ENCODE measurements around the gene COMMD4.
A peak's percentile ranks its signal among the peaks of the same experiment; 100 is the strongest.
"Not testable (repeated sequence)": the region's sequence is repeated elsewhere in the genome, so short reads cannot be mapped to it uniquely, and the experiment has no call there.

Gene COMMD4

DNA sequence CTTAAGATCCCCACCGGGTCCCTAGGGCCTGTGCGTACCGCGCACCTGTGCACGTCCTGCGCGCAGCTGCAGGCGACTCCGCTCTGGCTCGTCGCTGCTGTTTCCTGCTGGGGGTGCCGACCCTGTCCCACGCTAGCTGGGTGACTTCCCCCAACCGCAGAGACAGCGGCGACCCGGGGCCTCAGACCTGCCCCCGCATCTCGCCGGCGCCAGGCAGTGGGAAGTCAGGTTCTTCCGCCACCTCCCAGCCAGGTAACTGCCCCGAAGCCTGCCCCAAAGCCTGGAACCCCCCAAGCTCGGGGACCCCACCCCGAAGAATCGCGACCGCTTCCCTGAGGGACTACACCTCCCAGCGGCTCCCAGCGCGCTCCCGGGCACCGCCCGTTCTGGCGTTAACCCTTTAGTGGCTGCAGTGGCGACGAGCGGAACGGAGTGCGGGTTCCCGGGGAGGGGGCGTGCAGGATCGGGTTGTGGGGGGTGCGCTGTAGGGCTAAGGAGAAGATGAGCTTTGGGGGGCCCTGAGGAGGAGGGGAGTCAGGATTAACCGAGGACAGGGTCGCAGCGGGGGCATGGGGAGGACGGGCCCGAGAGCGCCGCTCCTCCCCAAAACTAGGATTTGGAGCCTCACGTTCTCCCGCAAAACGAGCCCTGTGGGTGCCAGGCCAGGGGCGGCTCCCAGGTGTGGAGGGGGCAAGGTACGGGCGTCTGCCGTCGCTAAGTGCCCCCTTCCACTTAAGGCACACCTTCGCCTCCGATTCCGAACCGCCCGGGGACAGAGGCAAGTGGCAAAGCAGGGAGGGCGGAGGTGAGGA lies 11.6 kb downstream of the COMMD4 start:
- peak overlapping the region; percentile 27 for H3K27ac Mint-ChIP-seq
- peak overlapping the region; percentile 75 for H3K4me3 Mint-ChIP-seq
- no peaks in the 10 kb centered on the region for H3K9me3 Mint-ChIP-seq
- peaks cover 8% of the 10 kb centered on the region for H3K27me3 Mint-ChIP-seq
- DNase-seq = peak; percentile 73
- peaks cover 38% of the 10 kb centered on the region for H3K4me1 Mint-ChIP-seq (ENCODE audit: low read depth)
- H3K36me3 Mint-ChIP-seq (ENCODE audit: low read depth) = peaks cover 14% of the 10 kb centered on the region

DNA sequence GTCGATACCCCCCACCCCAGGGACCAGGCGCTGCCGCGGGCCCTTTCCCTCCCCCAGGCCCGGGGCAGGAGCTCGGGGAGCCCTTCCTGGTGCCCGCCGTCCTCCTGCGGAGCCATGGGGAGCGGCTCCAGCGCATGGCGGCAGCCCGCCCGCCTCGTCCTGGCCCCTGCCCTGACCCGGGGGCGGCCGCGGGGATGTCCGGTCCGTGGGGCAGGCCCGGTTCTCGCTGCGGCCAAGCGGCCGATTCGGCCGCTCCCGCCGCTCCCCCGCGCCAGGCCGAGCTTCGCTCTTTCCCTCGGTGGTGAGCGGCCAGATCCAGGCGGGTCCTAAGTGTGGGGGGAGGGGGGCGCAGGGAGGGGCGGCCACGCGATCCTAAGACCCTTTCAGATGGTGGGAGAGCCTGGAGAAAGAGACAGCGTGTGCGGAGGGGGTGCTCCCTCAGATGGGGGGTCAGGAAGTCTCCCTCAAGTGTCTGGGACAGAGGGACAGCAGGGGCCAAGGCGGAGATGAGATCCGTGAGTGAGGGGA lies 12.2 kb downstream of the COMMD4 start:
- Mint-ChIP-seq H3K27me3 (peaks cover 8% of the 10 kb centered on the region), H3K36me3 (ENCODE audit: low read depth) (peaks cover 15% of the 10 kb centered on the region), H3K9me3 (no peaks in the 10 kb centered on the region), H3K27ac (peak overlapping the region; percentile 63), H3K4me3 (peak overlapping the region; percentile 75), H3K4me1 (ENCODE audit: low read depth) (peaks cover 38% of the 10 kb centered on the region)
- DNase-seq = peak; percentile 64

DNA sequence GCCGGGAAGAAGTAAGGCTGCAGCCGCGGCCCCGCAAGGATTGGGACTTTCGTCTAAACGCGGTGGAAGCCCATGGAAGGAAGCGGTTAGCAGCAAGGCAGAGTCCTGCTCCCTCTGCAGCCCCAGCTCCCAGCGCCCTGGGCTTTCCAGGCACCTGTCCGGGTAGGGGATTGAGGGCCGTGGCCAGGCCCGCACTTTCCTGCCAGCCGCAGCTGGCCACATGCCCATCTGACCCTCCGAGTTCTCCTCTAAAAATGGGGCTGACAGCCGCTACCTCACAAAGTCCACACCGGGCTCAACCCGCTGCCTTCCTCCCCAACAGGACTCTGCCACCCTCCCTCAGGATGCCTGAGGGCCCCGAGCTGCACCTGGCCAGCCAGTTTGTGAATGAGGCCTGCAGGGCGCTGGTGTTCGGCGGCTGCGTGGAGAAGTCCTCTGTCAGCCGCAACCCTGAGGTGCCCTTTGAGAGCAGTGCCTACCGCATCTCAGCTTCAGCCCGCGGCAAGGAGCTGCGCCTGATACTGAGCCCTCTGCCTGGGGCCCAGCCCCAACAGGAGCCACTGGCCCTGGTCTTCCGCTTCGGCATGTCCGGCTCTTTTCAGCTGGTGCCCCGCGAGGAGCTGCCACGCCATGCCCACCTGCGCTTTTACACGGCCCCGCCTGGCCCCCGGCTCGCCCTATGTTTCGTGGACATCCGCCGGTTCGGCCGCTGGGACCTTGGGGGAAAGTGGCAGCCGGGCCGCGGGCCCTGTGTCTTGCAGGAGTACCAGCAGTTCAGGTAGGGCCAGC lies 12.9 kb downstream of the COMMD4 start:
- Mint-ChIP-seq H3K36me3 (ENCODE audit: low read depth) (peaks cover 17% of the 10 kb centered on the region), H3K9me3 (no peaks in the 10 kb centered on the region), H3K27me3 (peaks cover 8% of the 10 kb centered on the region), H3K4me3 (peak overlapping the region; percentile 55), H3K27ac (peak overlapping the region; percentile 63), H3K4me1 (ENCODE audit: low read depth) (peaks cover 38% of the 10 kb centered on the region)
- peak; percentile 46 for DNase-seq

DNA sequence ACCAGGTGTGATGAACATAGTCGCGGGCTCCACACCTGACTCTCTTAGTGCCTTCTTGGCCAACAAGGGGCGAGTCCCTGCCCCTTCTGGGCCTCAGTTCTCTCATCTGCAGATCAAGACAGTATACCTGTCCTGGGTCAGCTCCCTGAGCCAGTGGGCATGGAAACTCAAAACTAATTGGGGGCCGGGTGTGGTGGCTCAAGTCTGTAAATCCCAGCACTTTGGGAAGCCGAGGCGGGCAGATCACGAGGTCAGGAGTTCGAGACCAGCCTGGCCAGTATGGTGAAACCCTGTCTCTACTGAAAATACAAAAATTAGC lies 13.4 kb downstream of the COMMD4 start:
- H3K4me3 Mint-ChIP-seq, DNase-seq, H3K9me3 Mint-ChIP-seq, H3K27ac Mint-ChIP-seq, H3K27me3 Mint-ChIP-seq: not testable (repeated sequence)
- Mint-ChIP-seq H3K36me3 (ENCODE audit: low read depth) (peaks cover 17% of the 10 kb centered on the region), H3K4me1 (ENCODE audit: low read depth) (peaks cover 38% of the 10 kb centered on the region)

DNA sequence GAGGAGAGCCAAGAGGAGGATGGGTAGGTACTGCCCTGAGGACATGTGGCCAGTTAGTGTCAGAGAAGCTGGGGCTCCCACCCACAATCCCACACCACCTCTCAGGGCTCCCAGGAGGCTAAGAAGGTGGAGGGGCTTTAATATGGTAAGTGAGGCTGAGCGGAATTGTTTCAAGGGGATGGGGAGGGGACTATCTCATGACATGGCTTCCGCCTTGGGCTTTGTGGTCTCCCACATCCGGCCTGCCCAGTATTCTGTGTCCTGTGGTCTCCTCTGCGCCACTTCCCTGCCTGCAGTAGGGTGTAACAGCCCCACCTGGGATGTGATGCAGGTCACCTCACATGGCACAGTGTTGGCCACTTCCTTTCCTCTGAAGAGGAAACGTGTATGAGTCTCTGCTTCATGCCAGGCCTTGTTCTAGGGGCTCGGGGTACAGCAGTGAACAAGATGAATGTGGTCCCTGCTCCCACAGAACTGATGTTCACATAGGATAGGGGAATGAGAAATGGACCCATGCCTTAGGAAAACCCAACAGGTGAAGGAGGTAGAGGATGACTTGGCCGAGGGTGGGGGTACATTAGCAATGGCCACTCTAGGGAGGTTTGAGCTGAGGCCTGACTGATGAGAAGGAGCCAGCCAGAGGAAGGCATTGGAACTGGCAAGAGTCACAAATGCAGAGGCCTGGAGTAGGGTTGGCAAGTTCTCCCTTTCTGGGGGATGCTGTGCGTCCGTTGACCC lies 14.2 kb downstream of the COMMD4 start:
- no peaks in the 10 kb centered on the region for H3K9me3 Mint-ChIP-seq
- DNase-seq = peak; percentile 76
- peak overlapping the region; percentile 89 for H3K27ac Mint-ChIP-seq
- H3K27me3 Mint-ChIP-seq = peaks cover 8% of the 10 kb centered on the region
- peaks cover 23% of the 10 kb centered on the region for H3K36me3 Mint-ChIP-seq (ENCODE audit: low read depth)
- peaks cover 38% of the 10 kb centered on the region for H3K4me1 Mint-ChIP-seq (ENCODE audit: low read depth)
- peak overlapping the region; percentile 50 for H3K4me3 Mint-ChIP-seq

DNA sequence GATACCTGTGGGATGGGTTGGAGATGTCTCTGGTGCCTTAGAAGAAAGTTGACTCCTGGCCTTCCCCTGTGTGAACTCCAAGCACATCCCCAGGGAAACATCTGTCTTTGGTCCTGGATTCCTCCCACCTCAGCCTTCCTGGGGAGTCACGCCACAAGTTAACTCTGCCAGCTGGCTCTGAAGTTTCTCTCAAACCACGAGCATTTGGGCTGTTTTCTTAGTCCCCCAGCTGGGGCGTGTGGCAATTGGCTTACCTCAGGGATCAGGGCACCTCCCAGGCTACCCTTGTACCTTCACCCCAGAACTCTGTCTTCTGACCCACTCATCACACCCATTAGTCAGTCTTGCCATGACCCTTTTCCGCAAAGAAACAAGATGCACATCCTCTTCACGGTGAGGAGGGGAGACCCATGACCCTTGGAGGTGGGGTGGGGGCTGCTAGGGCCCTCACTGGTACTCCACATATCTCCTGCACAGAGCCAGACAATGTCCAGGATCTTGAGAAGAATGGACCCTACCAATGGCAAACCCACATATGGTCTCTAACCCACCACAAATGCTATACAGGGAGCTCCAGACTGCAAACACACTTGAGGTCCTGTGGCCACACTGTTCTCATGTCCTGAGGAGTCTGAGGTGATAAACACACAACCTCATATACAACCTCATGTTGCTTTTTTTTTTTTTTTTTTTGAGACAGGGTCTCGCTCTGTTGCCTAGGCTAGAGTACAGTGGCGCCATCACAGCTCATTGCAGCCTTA lies 14.9 kb downstream of the COMMD4 start:
- no peaks in the 10 kb centered on the region for H3K9me3 Mint-ChIP-seq
- peaks cover 28% of the 10 kb centered on the region for H3K36me3 Mint-ChIP-seq (ENCODE audit: low read depth)
- peak overlapping the region; percentile 89 for H3K27ac Mint-ChIP-seq
- H3K27me3 Mint-ChIP-seq = peaks cover 8% of the 10 kb centered on the region
- no peak overlapping the region for H3K4me3 Mint-ChIP-seq
- peaks cover 38% of the 10 kb centered on the region for H3K4me1 Mint-ChIP-seq (ENCODE audit: low read depth)
- DNase-seq = no peak

DNA sequence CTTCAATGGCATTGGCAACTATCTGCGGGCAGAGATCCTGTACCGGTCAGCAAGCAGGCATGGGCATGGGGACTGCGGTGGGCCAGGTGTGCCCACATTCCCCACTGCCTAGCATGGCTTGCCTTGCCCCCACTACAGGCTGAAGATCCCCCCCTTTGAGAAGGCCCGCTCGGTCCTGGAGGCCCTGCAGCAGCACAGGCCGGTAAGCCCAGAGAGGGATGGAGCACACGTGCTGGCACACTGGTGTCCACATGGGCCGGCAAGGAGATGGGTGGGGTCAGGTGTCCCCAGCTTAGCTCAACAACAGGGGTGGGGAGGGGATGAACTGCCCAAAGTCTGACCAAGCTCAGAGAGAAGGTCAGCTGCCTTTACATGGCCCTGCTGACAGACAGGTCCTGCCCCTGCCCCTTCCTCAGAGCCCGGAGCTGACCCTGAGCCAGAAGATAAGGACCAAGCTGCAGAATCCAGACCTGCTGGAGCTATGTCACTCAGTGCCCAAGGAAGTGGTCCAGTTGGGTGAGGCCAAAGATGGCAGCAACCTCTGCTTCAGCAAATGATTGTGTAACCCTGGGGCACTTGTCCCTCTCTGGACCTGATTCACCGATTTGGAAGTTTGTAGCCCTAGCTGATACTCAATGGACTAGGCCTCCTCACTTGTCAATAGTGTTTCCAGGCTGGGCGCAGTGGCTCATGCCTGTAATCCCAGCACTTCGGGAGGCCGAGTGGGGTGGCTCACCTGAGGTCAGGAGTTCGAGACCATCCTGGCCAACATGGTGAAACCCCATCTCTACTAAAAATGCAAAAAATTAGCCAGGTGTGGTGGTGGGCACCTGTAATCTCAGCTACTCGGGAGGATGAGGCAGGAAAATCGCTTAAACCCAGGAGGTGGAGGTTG lies 16.6 kb downstream of the COMMD4 start:
- H3K36me3 Mint-ChIP-seq (ENCODE audit: low read depth) = peaks cover 43% of the 10 kb centered on the region
- no peak for DNase-seq
- H3K27ac Mint-ChIP-seq = no peak overlapping the region
- H3K4me1 Mint-ChIP-seq (ENCODE audit: low read depth) = peaks cover 28% of the 10 kb centered on the region
- no peaks in the 10 kb centered on the region for H3K9me3 Mint-ChIP-seq
- H3K4me3 Mint-ChIP-seq = no peak overlapping the region
- peaks cover 1% of the 10 kb centered on the region for H3K27me3 Mint-ChIP-seq

DNA sequence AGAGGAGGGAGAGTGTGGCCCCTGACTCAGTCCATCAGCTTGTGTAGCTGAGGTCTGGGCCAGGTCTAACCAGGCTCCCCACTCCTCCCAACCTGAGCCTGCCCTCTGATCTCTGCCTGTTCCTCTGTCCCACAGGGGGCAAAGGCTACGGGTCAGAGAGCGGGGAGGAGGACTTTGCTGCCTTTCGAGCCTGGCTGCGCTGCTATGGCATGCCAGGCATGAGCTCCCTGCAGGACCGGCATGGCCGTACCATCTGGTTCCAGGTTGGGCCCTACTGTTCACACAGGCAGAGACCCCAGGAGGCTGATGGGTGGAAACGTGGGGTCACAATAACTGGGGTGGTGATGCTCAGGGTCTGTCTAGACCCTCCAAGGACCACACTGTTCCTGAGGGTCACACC lies 17.7 kb downstream of the COMMD4 start:
- no peak for DNase-seq
- Mint-ChIP-seq H3K4me1 (ENCODE audit: low read depth) (peaks cover 23% of the 10 kb centered on the region), H3K4me3 (no peak overlapping the region), H3K36me3 (ENCODE audit: low read depth) (peaks cover 54% of the 10 kb centered on the region), H3K27ac (no peak overlapping the region), H3K27me3 (no peaks in the 10 kb centered on the region), H3K9me3 (no peaks in the 10 kb centered on the region)

DNA sequence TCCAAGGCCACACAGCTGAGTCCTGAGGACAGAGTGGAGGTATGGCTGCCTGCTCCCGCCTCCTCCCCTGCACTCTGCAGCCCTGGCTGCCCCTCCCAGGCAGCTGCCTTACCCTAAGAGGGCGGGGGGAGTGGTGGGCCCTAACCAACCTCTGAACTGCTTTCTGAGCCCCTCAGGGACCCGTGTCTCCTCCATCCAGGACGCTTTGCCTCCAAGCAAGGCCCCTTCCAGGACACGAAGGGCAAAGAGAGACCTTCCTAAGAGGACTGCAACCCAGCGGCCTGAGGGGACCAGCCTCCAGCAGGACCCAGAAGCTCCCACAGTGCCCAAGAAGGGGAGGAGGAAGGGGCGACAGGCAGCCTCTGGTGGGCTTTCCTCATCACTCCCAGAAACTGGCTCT lies 18.6 kb downstream of the COMMD4 start:
- no peaks in the 10 kb centered on the region for H3K27me3 Mint-ChIP-seq
- peak; percentile 34 for DNase-seq
- H3K4me1 Mint-ChIP-seq (ENCODE audit: low read depth) = peaks cover 15% of the 10 kb centered on the region
- H3K9me3 Mint-ChIP-seq = no peaks in the 10 kb centered on the region
- H3K27ac Mint-ChIP-seq = no peak overlapping the region
- H3K4me3 Mint-ChIP-seq = no peak overlapping the region
- H3K36me3 Mint-ChIP-seq (ENCODE audit: low read depth) = peaks cover 59% of the 10 kb centered on the region

DNA sequence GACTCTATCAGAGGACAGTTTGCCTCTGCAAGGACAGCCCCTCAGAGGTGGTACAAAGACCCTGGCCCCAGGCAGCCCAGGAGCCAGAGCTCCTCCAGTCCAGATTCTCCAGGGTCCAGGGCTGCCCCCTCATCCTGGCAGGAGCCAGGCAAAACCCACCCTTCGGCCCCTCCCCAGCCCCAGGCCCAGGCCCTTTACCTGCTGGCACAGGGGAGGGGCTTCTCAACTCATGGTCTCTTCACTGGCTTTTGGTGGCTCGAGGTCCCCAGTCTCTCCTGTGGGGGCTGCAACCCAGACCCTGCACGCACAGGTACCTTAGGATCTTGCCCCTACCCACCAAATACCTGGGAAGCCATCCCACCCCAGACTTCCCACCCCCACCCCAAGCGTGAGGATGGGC lies 19.5 kb downstream of the COMMD4 start:
- H3K36me3 Mint-ChIP-seq (ENCODE audit: low read depth) = peaks cover 60% of the 10 kb centered on the region
- peak overlapping the region; percentile 37 for H3K27ac Mint-ChIP-seq
- H3K9me3 Mint-ChIP-seq = no peaks in the 10 kb centered on the region

DNA sequence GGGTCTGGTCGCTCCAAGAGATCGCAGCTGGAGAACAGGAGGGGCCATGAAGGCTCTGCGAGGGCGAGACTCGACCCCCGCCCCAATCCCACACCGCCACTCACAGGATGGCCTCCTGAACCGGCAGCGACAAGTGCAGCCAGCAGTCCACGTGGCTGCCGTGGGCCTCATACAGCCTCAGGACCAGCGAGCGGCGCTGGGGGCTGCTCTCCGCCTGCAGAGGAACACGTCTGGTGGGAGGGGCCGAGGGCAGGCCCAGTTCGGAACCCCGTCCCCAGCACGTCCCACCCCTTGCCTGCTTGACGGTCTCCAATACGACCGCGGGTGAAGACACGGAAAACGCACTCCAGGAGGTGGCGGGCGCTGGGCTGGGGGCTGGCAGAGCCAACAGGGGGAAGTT lies 20.1 kb downstream of the COMMD4 start:
- H3K27me3 Mint-ChIP-seq = no peaks in the 10 kb centered on the region
- peaks cover 66% of the 10 kb centered on the region for H3K36me3 Mint-ChIP-seq (ENCODE audit: low read depth)
- no peaks in the 10 kb centered on the region for H3K9me3 Mint-ChIP-seq
- H3K4me3 Mint-ChIP-seq = no peak overlapping the region
- H3K4me1 Mint-ChIP-seq (ENCODE audit: low read depth) = no peaks in the 10 kb centered on the region
- no peak overlapping the region for H3K27ac Mint-ChIP-seq
- DNase-seq = no peak

More for the DNA sequence above, 19.5 kb downstream of the COMMD4 start:
- DNase-seq = no peak
- Mint-ChIP-seq H3K27me3 (no peaks in the 10 kb centered on the region), H3K4me3 (no peak overlapping the region), H3K4me1 (ENCODE audit: low read depth) (peaks cover 6% of the 10 kb centered on the region)

DNA sequence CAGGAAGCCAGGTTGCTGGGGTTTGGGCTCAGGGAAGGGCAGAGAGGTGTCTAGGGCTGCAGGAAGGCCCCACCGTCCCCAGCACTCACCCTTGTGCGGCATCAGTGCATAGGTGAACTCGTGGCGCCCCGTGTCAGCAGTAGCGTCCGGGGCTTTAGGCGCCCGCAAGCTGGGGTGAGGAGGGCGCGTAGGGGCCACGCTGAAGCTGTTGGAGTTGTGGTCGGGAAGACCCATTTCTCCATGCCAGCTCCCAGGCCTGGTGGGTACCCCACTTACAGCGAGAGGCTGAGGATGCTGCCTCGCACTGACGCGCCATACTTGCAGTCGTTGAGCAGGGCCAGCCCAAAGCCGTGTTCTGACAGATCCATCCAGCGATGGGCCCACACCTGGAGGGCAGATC lies 20.7 kb downstream of the COMMD4 start:
- no peak for DNase-seq
- Mint-ChIP-seq H3K27me3 (no peaks in the 10 kb centered on the region), H3K4me1 (ENCODE audit: low read depth) (no peaks in the 10 kb centered on the region), H3K27ac (no peak overlapping the region), H3K36me3 (ENCODE audit: low read depth) (peaks cover 71% of the 10 kb centered on the region), H3K9me3 (no peaks in the 10 kb centered on the region), H3K4me3 (no peak overlapping the region)

DNA sequence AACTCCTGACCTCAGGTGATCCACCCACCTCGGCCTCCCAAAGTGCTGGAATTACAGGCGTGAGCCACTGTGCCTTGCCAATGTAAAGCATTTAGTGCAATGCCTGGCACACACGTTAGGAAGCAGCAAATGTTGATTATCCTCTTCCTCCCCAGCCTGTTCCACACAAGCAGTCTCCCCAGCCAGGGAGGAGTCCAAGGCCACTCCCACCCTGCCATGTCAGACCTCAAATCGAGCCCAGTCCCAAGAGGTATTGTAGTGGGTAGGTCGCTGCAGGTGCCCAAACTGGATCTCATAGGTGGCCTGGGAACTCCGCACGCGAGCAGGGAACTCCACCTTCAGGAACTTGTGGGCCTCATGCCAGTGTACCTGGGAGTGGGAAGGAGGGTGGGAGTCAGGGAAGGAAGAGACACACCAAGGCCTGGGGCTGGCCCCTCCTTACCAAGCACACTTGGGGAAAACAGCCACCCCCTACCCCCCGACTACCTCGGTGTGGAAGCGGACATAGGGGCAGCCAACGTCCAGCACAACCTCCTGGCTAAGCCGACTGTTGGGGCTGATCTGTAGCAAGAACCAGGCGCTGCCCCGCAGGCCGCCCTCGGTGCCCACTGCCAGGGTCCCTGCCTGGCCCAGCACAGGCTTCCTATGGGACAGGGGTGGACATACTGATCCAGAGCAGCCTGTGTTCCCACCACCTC lies 22.3 kb downstream of the COMMD4 start:
- Mint-ChIP-seq H3K36me3 (ENCODE audit: low read depth) (peaks cover 83% of the 10 kb centered on the region), H3K27ac (peak overlapping the region; percentile 37), H3K27me3 (no peaks in the 10 kb centered on the region)

More for the DNA sequence above, 22.3 kb downstream of the COMMD4 start:
- no peaks in the 10 kb centered on the region for H3K9me3 Mint-ChIP-seq
- no peak for DNase-seq
- no peaks in the 10 kb centered on the region for H3K4me1 Mint-ChIP-seq (ENCODE audit: low read depth)
- H3K4me3 Mint-ChIP-seq = no peak overlapping the region
